Fibroblast of skin of scalp (primary cell): ENCODE results near the gene AKT1.
"Not testable (repeated sequence)": the region's sequence is repeated elsewhere in the genome, so short reads cannot be mapped to it uniquely, and the experiment has no call there.

ENCODE experiments used
- DNase-seq: peaks from one replicate; pipeline ENCODE4 v3.0.0-alpha.2; 2013

The AKT1 gene

DNA sequence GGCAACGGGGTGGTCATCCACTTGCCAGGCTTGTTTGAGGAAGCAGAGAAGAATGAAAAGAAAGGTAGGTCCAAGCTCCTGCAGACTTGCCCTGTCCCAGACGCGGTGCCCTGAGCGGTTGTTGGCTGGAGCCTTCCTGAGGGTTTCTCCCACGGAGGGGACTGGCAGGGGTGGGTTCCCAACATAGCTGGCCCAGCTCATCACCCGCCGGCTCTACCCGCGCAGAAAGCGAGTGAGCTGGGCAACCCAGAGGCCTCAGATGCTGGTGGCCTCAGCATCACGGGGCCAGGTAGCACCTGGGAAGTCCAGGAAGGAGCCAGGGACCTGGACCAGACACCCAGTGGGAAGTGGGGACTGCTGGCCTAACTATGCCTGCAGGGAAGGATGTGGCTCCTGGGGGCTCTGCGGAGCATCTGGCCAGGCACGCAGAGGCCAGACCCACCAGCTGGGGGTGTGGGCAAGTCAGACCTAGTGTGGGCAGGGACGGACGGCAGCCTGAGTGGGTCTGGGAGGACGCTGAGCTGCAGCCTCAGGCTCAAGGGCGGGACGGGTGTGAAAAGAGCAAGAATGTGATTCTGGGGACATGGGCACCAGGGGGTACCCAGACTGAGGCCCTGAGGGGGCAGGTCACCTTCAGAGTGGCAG, 57.1 kb downstream of the AKT1 start:
- no peak for DNase-seq

DNA sequence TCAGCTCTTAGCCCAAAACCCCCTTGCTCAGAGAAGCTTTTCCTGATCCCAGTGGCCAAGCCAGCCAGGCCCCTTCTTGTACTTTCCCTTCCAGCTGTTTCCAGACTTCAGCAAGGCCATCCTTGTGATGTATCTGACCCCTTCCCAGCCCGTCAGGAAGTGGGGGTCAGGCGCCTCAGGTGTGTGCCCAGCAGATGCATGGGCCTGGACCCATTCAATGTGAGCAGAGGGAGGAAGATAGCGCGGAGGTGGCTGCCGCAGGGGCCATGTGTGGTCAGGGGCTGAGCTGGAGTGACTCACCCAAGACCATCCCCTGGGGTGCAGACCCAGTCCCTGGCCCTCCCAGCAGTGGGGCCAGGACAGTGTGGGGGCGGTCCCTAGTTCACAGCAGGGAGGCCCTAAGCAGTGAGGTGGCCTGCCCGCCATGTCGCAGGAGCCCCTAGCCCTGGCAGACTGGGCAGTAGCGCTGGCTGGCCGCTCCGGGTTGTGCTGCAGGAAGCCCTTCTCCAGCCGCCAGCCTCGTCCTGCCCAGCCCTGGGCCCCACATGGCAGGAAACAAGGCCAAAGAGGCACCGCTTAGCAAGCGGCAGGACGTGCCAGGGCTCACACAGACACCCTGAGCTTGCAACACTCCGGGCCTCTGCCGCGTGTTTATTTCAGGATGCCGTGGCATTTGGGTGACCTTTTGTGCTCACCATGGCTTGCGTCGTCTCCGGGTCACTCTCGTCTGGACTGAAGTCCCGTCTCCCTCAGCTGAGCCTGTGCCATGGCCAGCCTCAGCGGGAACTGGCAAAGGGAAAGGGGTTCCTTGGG, 59.5 kb downstream of the AKT1 start:
- DNase-seq: peak; percentile 65

DNA sequence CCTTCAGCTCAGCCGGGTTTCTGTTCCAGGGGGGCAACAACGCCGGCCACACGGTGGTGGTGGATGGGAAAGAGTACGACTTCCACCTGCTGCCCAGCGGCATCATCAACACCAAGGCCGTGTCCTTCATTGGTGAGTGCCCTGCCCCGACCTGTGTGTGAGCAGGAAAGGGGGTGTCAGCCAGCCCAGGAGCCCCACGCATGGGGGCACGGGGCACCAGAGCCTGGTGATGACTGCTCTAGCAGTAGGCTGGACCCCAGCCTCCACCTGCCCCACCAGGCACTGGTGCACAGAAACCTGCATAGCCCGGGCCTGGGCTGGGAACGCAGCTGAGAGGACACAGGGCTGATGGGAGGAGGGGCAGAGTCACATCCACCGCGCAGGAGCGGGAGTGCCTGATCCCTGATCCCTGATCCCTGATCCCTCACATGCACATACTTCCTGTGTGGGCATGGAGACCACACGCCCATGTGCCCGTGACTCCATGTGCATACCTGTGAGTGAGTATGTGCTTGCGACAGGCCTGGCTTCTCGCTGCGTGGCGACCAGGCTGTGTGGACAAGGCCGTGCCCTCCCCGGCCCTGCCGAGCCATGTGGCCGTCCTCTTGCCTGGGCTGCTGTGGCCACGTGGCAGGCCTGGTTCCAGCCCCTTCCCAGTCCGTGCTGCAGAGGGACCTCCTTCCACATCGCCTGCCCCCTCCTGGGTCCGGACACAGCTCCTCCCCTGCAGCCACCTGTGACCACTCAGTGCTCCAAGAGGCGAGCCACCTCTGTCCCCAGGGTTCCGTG, 60.4 kb downstream of the AKT1 start:
- DNase-seq: no peak

DNA sequence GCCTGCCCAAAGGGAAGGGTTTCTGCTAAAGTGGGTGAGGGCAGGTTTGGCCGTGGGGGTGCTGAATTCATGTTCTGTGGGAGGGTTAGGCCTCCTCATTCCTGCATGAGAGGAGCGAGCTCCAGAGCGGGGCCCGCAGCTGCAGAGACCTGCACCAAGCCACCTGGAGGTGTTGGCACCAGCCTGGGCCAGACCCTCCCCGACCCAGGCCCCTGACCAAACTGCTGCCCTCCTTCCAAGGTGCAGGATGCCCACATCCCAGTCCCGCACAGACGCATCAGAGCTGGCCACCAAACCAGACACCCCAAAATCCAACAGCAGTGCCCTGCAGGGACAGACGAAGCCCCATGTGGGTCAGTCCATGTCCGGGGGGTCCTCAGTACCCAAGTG, 61.0 kb downstream of the AKT1 start:
- no peak for DNase-seq

DNA sequence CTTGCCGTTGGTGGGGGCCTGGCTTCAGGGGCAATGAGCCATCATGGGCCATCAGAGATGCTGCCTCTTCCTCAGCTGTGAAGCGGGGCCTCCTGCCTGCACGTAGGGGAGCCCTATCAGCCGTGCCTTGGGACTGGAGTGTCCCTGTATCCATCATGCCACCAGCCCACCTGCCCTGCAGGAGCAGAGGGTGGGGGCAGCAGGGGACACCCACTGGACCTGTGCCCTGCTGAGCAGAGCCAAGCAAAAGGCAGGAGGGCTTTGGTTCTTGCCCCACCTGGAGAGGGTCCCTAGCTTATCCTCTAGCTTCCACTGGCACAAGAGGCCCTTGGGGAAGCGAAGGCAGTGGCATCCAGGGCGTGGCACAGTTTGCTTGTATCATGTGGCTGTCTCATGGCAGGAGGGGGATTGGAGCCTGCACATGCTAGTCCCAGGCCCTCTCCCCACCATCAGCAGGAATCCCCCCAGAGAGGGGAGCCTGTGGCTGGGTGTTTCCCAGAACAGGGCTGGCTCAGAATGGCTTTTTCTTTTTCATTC, 61.4 kb downstream of the AKT1 start:
- DNase-seq: no peak

DNA sequence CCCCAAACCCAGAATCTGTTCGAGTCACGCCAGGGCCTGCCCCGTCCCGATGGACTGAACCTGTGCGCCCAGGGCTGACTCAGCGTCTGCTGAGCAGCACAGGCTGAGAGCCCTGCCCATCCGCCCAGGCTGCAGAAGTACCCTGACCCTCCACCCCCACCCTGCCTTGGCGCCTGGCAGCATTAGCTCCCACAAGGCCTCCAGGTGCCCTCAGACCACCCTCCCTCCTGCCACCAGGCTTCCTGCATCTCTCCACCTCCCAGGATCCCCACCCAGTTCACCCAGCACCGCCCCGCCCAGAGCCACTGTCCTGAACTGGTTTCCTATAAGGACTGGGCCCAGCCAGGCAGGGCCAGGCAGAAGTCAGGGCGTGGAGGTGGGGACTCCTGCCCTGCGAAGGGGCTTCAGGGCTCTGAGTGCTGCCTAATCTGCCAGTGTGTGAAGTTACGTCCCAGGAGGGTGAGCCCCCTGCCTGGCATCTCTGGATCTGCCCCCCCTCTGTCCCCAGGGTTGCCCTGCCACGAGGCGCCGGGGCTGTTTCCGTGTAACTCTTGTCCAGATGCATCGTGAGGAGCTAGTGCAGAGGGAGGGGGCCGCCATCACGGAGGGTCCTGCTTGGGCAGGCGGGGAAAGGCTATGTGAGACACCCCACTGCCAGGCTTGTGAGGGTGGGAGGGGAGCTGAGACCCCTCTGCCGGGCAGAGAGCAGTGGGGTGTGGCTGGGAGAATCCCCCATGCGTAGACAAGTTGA, 62.4 kb downstream of the AKT1 start:
- no peak for DNase-seq

DNA sequence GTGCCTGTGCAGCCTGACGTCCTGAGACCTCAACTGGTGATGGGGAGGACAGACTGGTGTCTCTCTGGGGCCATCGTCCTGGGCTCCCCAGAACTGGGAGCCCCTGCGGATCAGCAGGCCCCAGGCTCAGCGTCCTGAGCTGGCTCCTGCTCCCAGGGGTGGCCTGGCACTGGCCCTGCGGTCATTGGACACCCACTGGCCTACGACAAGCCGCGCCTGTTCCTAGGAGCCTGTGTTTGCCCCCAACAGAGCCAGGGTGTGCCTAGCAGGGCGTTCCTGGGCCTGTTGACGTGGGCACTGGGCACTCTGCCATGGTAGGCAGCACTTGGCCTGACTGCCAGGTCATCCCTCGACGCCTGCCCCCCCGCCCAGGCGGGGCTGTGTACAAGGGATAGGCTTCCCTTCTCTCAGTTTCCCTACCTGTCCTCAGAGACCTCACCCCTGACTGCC, 63.2 kb downstream of the AKT1 start:
- DNase-seq: no peak

DNA sequence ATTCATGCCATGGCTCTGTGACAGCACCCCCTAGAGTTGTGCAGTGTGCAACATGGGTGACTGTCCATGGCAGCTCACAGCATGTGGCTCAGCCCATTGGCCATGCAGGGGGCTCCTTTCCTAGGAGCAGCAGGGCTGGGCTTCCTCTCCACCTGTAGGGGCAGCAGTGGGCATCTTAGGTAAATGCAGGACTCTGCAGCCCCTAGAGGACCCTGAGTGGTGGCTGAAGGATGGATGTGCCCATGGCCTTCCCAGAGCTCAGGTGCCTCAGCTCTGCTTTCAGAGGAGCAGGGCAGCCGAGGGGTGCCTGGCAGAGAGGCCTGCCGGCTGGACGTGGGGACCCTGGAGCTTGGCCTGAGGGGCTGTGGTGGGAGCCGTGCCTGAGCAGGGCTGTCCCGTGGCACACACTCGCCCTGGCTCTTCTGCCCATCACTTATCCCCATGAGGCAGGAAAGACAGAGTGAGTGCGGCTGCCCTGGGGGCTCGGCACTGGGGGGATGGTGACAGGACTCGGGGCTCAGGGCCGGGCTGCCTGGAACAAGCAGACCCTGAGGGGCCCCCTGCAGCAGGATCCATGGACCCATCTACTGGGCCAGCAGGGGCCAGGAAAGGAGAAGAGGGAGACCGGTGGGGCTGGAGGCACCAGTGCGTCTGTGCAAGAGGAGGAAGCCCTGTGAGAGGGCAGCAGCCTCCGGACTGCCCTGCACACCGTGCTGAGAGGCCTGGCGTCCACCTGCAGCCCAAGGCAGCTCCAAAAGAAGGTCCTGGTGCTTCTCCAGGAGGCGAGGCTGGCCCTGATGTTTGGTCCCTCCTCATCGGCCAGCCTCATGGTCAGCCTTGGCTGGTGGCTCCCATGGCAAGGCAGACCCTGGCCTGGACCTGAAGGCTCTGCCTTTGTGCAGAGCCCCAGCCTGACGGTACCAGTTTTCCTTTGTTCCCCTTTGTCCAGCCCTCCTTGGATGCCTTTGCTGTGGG, 63.9 kb downstream of the AKT1 start:
- DNase-seq: no peak

DNA sequence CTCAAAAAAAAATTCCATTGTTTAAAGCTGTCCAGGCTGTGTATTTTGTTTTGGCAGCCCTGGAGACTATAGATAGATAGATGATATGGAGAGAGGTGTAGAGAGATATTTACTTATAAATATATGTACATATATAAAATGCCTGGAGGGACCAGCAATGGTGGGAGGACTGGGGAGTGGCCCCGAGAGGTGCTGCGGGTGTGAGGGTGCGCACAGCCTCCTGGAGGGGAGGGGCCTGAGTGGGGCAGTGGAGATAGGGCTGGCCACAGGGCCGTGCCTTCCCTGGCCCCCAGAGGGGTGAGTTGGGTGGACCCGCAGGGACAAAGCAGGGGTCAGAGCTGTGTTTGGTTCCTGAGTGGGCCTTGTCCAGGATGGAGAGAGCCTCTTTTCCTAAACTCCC, 65.1 kb downstream of the AKT1 start:
- no peak for DNase-seq

DNA sequence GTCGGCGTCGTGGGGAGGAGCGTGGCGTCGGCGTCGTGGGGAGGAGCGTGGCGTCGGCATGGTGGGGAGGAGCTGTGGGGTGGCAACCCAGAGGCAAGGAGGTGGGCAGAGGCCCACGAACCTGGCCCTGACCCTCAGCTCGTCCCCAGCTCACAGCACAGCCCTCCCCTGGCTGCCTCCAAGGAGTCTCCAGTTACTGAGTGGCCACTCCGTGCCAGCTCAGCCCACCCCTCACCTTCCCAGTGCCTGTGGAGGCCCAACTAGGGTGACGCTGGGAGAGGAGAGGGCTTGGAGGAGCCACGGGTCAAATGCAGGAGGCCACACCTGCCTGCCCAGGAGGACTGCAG, 65.7 kb downstream of the AKT1 start:
- no peak for DNase-seq

DNA sequence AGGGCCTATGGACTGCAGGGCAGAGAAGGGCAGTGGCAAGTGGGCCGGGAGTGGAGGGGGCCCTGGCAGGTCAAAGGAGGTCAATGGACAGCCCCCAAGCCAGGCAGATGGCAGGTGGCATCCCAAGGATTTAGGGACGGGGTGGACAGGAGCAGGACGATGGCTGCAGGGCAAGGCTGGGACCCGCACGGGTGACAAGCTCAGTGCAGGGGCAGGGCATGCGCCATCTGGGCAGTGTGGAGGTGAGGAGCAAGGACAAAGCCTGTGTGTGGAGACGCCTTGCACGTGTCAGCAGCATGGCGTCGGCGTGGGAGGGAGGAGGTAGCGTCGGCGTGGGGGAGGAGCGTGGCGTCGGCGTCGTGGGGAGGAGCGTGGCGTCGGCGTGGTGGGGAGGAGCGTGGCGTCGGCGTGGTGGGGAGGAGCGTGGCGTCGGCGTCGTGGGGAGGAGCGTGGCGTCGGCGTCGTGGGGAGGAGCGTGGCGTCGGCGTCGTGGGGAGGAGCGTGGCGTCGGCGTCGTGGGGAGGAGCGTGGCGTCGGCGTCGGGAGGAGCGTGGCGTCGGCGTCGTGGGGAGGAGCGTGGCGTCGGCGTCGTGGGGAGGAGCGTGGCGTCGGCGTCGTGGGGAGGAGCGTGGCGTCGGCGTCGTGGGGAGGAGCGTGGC, 66.2 kb downstream of the AKT1 start:
- not testable (repeated sequence) for DNase-seq

DNA sequence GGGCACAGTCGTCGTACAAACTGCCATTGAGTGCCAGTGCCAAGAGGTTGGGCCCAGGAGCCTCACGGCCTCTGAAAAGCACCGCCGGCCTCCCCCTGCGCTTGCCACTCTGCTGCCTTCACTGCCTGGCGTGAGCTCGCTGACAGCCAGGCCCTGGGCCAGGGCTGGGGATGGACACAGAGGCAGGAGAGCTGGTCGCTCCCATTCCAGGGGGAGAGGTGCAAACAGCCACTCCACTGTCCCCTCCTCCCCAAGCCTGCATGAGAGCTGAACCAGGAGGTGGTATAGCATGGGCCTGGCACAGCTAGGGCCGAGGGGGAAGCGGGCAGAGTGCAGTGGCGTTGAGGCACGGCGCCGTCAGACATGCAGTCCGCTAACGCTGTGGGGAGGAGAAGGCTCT, 66.9 kb downstream of the AKT1 start:
- no peak for DNase-seq

DNA sequence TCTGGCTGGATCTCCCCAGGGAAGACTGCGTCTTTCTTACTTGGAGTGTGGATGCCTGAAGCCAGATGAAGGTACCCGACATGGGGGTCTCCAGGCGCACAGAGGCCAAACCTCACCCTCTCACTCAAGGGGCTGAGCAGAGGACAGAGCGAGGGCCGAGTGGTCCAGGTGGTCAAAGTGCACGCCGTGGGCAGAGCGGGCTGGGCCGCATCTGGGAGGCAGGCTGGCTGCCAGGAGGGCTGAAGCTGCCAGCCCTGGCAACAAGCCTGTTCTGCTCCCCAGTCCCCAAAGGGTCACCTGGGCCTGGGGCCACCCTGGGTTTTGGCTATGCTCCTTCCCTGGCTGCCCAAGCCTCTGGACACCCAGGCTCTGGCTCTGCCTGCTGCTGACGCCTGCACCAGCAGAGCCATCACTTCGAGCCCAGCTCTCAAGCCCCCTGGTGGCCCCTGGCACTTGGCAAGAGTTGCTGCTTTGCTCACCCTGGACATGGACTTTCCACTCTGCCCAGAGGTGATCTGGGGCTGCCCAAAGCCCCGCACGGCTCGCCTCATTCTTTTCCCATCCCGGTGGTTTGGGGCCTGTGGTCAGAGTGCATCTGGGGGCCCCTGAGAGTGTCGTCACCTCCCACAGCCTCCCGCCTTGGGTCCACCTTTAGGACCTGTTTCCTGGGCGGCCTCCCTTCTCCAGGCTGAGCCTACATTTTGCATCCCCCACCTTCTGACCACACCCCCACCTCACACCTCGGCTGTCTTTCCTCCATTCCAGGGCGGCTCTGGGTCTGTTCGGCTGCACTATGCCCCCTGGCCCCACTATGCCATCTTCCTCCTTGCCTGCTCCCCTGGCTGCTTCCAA, 68.7 kb downstream of the AKT1 start:
- DNase-seq: no peak

DNA sequence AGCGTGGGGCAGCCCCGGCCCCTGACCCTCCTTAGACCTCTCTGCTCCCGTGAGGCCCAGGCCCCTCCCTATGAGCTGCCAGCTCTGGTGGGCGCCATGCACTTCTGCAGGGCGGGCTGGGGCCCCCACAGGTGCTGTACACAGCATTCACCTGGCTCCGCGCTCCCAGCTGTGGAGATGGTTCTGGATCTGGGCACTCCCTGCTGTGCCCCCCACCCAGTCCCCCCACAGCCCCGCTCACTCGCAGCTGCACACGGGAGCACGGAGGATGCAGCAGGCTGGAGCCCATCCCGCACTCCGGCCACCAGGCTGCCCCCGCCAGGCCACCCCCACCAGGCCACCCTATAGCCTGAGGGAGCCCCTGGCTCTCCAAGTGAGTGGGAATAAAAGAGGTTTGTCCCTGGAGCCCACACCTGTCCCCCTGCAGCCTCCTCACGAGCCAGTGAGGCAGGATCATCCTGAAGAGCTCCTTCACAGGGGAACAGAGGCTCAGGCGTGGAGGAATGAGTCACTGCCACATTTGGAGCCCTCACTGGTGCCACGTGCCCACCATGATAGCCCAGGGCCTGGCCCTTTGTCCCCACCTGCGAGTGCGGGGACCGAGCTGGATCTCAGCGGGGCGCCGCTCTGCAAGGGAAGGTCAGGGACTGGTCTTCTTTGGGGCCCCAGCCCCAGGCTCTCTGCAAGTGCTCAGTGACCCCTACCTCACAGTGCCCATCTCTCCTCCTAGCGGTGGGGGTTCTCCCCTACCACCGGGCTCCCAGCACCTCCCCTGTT, 69.6 kb downstream of the AKT1 start:
- no peak for DNase-seq

DNA sequence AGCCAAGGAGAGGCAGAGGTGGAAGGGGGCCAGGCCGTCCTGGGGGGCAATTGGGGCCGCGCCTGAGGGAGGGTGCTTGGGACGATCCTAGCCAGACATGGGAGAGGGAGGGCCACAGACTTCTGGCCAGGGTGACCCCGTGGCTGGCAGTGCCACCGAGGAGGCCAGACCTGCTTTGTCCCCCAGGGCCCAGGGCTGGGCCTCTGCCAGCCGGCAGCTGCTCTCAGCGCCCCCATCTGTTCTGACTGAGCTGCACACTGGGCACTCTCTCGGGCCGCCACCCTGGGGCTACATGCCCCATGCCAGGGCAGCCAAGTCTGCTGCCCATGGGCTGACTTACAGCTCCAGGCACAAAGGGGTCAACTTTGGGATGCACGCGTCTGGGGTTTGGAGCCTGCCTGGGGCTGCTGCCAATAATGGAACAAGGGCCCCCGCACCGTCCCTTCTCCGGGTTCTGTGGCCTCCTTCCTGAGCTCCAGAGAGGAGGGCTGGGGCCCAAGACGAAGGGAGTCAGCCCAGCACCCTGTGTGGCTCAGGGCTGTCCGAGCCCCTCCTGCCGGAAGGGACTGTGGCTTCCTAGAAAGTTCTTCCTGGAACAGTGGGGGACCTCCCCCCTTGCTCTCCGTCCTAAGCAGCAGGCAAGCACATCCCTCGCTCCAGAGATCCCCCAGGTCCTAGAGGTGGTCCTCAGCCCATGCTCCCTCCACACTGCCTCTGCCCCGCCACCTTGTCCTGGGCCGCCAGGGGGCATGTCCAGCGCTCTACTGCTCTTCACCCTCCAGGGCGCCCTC, 70.4 kb downstream of the AKT1 start:
- DNase-seq: peak; percentile 42

DNA sequence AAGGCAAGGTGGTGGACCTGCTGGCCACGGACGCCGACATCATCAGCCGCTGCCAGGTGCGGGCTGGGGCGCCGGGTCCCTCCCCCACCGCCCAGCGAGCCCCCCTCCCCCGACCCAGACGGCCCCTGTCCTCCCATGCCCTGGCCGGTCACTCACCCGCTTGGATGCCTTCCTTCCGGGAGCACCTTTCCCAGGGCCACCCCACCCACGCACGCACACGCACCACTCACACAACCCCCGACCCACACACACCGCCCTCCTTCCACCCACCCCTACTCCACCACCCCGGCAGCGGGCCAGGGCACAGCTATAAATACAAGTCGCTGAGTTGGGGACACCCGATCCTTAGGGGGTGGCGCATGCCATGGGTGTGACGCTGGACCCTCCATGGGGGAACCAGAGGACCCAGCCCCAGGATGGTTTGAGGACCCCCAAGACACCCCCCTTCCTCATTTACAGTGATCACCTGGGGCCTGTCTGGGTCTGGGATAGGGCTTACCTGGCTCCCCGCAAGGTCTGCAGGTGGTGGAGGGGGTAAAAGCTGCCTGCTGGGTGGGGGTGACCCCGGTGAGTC, 71.1 kb downstream of the AKT1 start:
- DNase-seq: no peak

DNA sequence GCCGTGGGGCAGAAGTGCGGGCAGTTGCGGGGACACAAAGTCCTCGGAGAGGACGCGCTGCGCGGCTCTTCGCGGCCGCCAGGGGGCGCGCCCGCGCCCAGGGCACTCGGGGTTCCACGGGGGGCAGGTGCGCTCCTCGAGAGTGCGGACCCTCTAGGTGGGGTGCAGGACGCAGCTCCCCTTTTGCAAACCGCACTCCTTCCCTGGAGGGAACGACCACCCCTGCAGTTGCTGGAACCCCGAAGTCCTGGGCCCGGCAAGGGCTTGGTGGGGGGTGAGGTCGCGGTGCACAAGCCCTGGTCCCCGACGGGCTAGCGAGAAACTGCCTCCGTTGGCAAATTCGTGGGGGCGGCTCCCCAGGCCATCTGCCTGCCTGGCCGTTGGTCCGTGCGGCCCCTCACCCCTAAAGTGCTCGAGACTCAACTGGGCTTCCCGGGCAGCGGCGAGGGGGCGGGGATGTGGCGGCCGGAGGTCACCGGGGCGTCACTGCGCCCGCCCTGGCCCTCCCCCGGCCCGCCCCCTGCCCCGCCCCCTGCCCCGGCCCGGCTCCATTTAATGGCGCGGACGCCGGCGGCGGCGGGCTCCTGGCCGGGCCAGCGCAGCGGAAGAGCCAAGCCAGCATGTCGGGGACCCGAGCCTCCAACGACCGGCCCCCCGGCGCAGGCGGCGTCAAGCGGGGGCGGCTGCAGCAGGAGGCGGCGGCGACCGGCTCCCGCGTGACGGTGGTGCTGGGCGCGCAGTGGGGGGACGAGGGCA, 71.7 kb downstream of the AKT1 start, which contains the start of gene ADSS1:
Gene ADSS1, plus strand, starts transcription at position 579 of the 756 bp plus-strand sequence. Its CDS starts 42 bp downstream, at position 621.
- peak; percentile 43 for DNase-seq
